NB4 (cell line): ENCODE data around the gene RNF220.

Experiments
- DNase-seq: peaks from one replicate; pipeline ENCODE4 v3.0.0; 2010; ENCODE audit warnings: low read depth
- H3K4me3 ChIP-seq: one replicate; pipeline ENCODE4 v1.5.1; 2011; ENCODE audit warnings: mild to moderate bottlenecking, low read depth, low read length, moderate library complexity
- CTCF ChIP-seq: IDR thresholded peaks from one replicate; pipeline ENCODE4 v1.5.1; 2012; ENCODE audit warnings: low read depth, low read length
- MAX ChIP-seq: IDR thresholded peaks from 2 replicates; pipeline ENCODE4 v1.6.1; 2011; ENCODE audit warnings: low read depth, low read length
- MYC ChIP-seq: IDR thresholded peaks from 2 replicates; pipeline ENCODE4 v1.6.1; 2011; ENCODE audit warnings: low read depth, low read length
- POLR2A ChIP-seq: IDR thresholded peaks from 2 replicates; pipeline ENCODE4 v1.6.1; 2011; ENCODE audit warnings: mild to moderate bottlenecking; ENCODE audit not compliant: insufficient read length; ENCODE audit errors: extremely low read depth

RNF220 gene

GRCh38 chr1:44377925-44378784, 26.9 kb upstream of the RNF220 start:
- DNase-seq, result peak; percentile 61
- no peak for TF ChIP-seq MYC
- no peak for TF ChIP-seq MAX
- peak; percentile 62 for TF ChIP-seq CTCF
- TF ChIP-seq POLR2A, result no peak
- H3K4me3 ChIP-seq, result no peak overlapping the region

GRCh38 chr1:44380666-44381177, 24.3 kb upstream of the RNF220 start:
- no peak for DNase-seq
- no peak overlapping the region for H3K4me3 ChIP-seq
- TF ChIP-seq MYC, result no peak
- TF ChIP-seq CTCF, result no peak
- no peak for TF ChIP-seq POLR2A
- TF ChIP-seq MAX, result no peak

- H3K4me3 ChIP-seq, result no peak overlapping the region
- TF ChIP-seq CTCF (no peak), MAX (no peak)
- DNase-seq, result no peak
Observed at GRCh38 chr1:44388551-44388950, 16.5 kb upstream of the RNF220 start.

GRCh38 chr1:44389437-44389836, 15.6 kb upstream of the RNF220 start:
- DNase-seq, result no peak
- no peak overlapping the region for H3K4me3 ChIP-seq
- no peak for TF ChIP-seq MYC
- TF ChIP-seq POLR2A, result no peak
- TF ChIP-seq CTCF, result no peak
- no peak for TF ChIP-seq MAX

GRCh38 chr1:44390277-44390676, 14.8 kb upstream of the RNF220 start:
- no peak for TF ChIP-seq MYC
- TF ChIP-seq MAX, result no peak
- TF ChIP-seq POLR2A, result no peak
- TF ChIP-seq CTCF, result no peak
- DNase-seq, result no peak
- H3K4me3 ChIP-seq, result no peak overlapping the region
